Parathyroid adenoma (tissue), 2 donors: ENCODE measurements around the gene SPATA31D4.

Source experiments
- H2AFZ ChIP-seq: fragments of 300-600 bp; sonication (generic); one replicate; pipeline ENCODE4 v1.7.0; 2017; ENCODE audit warnings: antibody characterized with exemption, mild to moderate bottlenecking
- H3K27ac ChIP-seq: fragments of 300-600 bp; sonication (generic); one replicate; pipeline ENCODE4 v1.7.0; 2017
- H3K27me3 ChIP-seq: fragments of 300-600 bp; sonication (generic); one replicate; pipeline ENCODE4 v1.7.0; 2017; ENCODE audit warnings: low read length; ENCODE audit not compliant: control insufficient read depth, insufficient read depth
- H3K36me3 ChIP-seq: fragments of 300-600 bp; sonication (generic); one replicate; pipeline ENCODE4 v1.7.0; 2017; ENCODE audit warnings: low read length; ENCODE audit not compliant: control insufficient read depth, insufficient read depth
- H3K4me1 ChIP-seq: fragments of 300-600 bp; sonication (generic); one replicate; pipeline ENCODE4 v1.7.0; 2017; ENCODE audit warnings: control low read depth
- H3K4me2 ChIP-seq: fragments of 300-600 bp; sonication (generic); one replicate; pipeline ENCODE4 v1.7.0; 2017; ENCODE audit warnings: low read length
- H3K4me3 ChIP-seq: fragments of 300-600 bp; sonication (generic); one replicate; pipeline ENCODE4 v1.7.0; 2017; ENCODE audit warnings: low read depth, low read length
- H3K79me2 ChIP-seq: fragments of 300-600 bp; sonication (generic); one replicate; pipeline ENCODE4 v1.7.0; 2017; ENCODE audit warnings: control low read depth
- H3K9ac ChIP-seq: fragments of 300-600 bp; sonication (generic); one replicate; pipeline ENCODE4 v1.7.0; 2017; ENCODE audit warnings: mild to moderate bottlenecking
- H3K9me3 ChIP-seq: fragments of 300-600 bp; sonication (generic); one replicate; pipeline ENCODE4 v1.7.0; 2017; ENCODE audit warnings: low read length; ENCODE audit not compliant: control insufficient read depth
- CTCF ChIP-seq: fragments of 300-600 bp; sonication (generic); IDR thresholded peaks from one replicate; pipeline ENCODE4 v1.7.0; 2017; ENCODE audit warnings: antibody characterized with exemption, mild to moderate bottlenecking
- donor health status: primary hyperparathyroidism.

SPATA31D4 gene

DNA sequence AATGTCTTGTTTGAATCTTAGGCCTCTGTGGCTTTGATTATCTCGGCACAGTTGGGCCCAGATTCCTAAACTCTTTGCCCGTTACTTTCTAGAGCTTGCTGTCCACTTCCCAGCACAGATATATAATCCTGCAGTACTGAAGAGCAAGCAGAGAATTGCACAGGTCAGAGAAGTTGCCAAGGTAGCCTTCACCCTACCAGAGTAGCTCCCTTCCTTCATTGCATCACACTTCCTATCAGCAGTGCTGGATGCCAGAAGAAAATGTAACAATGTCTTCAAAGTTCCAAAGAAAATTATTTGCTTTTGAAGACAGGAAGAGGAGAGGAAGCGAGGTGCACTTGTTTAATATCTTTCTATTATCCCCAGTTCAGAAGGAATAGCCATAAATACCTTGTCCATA is 38.1 kb upstream of the SPATA31D4 start:
- Histone ChIP-seq H3K27ac (no peak overlapping the region), H3K4me2 (no peak overlapping the region), H3K4me1 (no peaks in the 10 kb centered on the region), H2AFZ (no peak overlapping the region), H3K9me3 (no peaks in the 10 kb centered on the region), H3K4me3 (no peak overlapping the region), H3K9ac (no peak overlapping the region), H3K36me3 (no peaks in the 10 kb centered on the region), H3K27me3 (no peaks in the 10 kb centered on the region), H3K79me2 (no peaks in the 10 kb centered on the region)
- no peak for TF ChIP-seq CTCF

- Histone ChIP-seq H3K9me3 (no peaks in the 10 kb centered on the region), H2AFZ (no peak overlapping the region), H3K9ac (no peak overlapping the region), H3K4me3 (no peak overlapping the region), H3K79me2 (no peaks in the 10 kb centered on the region), H3K27ac (no peak overlapping the region), H3K4me1 (no peaks in the 10 kb centered on the region), H3K4me2 (no peak overlapping the region), H3K36me3 (no peaks in the 10 kb centered on the region), H3K27me3 (no peaks in the 10 kb centered on the region)
- TF ChIP-seq CTCF: no peak
Observed at GRCh38 chr9:81892440-81892839, 35.8 kb upstream of the SPATA31D4 start.

- no peak overlapping the region for H3K4me3 ChIP-seq
- no peak for TF ChIP-seq CTCF
- no peaks in the 10 kb centered on the region for H3K9me3 ChIP-seq
- no peaks in the 10 kb centered on the region for H3K36me3 ChIP-seq
- H3K27me3 ChIP-seq: no peaks in the 10 kb centered on the region
- no peaks in the 10 kb centered on the region for H3K79me2 ChIP-seq
- no peak overlapping the region for H2AFZ ChIP-seq
- H3K4me2 ChIP-seq: no peak overlapping the region
- H3K4me1 ChIP-seq: no peaks in the 10 kb centered on the region
- no peak overlapping the region for H3K27ac ChIP-seq
- no peak overlapping the region for H3K9ac ChIP-seq
Observed at GRCh38 chr9:81893929-81894328, 34.3 kb upstream of the SPATA31D4 start.

GRCh38 chr9:81894891-81895290 is 33.3 kb upstream of the SPATA31D4 start:
- H3K4me3 ChIP-seq: no peak overlapping the region
- H3K9ac ChIP-seq: no peak overlapping the region
- no peak overlapping the region for H2AFZ ChIP-seq
- no peaks in the 10 kb centered on the region for H3K27me3 ChIP-seq
- H3K36me3 ChIP-seq: no peaks in the 10 kb centered on the region
- no peak for TF ChIP-seq CTCF
- H3K9me3 ChIP-seq: no peaks in the 10 kb centered on the region
- H3K4me1 ChIP-seq: no peaks in the 10 kb centered on the region
- no peak overlapping the region for H3K27ac ChIP-seq
- no peaks in the 10 kb centered on the region for H3K79me2 ChIP-seq
- H3K4me2 ChIP-seq: no peak overlapping the region

GRCh38 chr9:81896070-81896469 is 32.2 kb upstream of the SPATA31D4 start:
- no peaks in the 10 kb centered on the region for H3K9me3 ChIP-seq
- TF ChIP-seq CTCF: no peak
- H3K4me3 ChIP-seq: no peak overlapping the region

More at GRCh38 chr9:81896070-81896469, 32.2 kb upstream of the SPATA31D4 start:
- Histone ChIP-seq H2AFZ (no peak overlapping the region), H3K9ac (no peak overlapping the region), H3K27me3 (no peaks in the 10 kb centered on the region), H3K36me3 (no peaks in the 10 kb centered on the region), H3K4me2 (no peak overlapping the region), H3K4me1 (no peaks in the 10 kb centered on the region), H3K27ac (no peak overlapping the region), H3K79me2 (no peaks in the 10 kb centered on the region)
